D721Med (cell line): ENCODE results near the gene ASB10.

Experiments
- DNase-seq: peaks from one replicate; pipeline ENCODE4 v3.0.0; 2011; ENCODE audit warnings: low spot score; ENCODE audit not compliant: insufficient read length
- FAIRE-seq: peaks from 2 replicates; lab custom pipeline; 2011; peaks lifted over from hg19 to GRCh38; lab: Jason Lieb, UNC
- TF ChIP-seq, protein P1 (sequence below): IDR thresholded peaks from 2 replicates; pipeline ENCODE4 v1.5.1; 2012; ENCODE audit warnings: mild to moderate bottlenecking, control low read depth; ENCODE audit not compliant: insufficient read depth; ENCODE audit errors: missing control alignments

The ASB10 gene

DNA sequence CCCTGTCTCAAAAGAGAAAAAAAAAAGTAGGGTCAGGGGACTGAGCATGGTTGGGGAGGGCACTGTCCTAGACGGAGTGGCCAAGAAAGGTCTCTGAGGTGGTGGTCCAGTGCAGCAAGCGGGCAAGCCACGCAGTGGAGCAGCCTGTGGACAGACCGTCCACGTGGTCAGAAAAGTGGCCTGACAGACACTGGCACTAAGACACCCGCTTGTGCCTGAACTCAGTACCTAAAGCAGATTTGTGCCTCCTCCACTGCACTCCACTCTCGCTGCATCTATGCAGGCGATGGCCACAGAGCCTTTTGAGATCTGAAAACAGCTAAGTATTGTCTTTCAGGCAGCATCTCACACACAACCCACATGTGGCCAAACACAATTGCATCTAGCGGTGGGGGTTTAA is 8.8 kb downstream of the ASB10 start:
- DNase-seq (no peak), FAIRE-seq (no peak)
- TF ChIP-seq, protein P1, sequence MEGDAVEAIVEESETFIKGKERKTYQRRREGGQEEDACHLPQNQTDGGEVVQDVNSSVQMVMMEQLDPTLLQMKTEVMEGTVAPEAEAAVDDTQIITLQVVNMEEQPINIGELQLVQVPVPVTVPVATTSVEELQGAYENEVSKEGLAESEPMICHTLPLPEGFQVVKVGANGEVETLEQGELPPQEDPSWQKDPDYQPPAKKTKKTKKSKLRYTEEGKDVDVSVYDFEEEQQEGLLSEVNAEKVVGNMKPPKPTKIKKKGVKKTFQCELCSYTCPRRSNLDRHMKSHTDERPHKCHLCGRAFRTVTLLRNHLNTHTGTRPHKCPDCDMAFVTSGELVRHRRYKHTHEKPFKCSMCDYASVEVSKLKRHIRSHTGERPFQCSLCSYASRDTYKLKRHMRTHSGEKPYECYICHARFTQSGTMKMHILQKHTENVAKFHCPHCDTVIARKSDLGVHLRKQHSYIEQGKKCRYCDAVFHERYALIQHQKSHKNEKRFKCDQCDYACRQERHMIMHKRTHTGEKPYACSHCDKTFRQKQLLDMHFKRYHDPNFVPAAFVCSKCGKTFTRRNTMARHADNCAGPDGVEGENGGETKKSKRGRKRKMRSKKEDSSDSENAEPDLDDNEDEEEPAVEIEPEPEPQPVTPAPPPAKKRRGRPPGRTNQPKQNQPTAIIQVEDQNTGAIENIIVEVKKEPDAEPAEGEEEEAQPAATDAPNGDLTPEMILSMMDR, result no peak

DNA sequence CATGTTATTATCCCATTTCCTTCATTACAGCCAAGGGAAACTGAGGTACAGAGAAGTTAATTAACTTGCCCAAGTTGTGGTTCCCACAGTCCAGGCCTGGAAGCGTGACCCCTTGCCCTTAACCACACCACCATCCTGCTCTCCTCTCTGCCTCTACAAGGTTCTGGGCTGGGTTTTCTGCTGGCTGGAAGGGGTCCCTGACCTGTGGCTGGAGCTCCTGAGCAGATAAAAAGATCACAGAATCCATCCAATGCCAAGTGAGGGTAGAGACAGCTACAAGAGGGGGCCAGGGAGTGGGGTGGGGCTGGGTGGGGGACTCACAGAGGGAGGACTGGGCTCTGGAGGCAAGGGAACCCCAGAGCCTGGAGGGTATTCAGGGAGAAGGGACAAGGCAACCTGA is 9.7 kb downstream of the ASB10 start:
- DNase-seq, result no peak
- FAIRE-seq, result no peak
- TF ChIP-seq, protein P1, result no peak

DNA sequence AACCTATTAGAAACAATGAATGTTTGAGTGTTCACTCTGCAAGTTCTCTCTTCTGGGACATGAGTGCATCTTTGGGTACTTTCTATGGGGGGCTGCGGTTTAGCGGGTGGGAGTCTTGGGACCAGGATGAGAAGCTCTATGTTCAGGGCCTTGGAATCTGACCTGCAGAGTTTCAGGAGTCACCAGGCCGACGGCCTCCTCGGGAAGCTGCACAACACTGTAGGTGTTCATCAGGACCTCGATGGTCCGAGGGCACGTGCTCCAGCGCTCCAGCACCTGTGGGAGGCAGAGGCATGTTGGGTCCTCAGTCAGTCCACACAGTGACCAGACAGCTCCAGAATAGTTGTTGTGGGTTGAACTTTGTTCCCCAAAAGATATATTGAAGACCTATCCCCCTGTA is 10.6 kb downstream of the ASB10 start:
- FAIRE-seq (no peak), DNase-seq (no peak)
- TF ChIP-seq, protein P1, result no peak

DNA sequence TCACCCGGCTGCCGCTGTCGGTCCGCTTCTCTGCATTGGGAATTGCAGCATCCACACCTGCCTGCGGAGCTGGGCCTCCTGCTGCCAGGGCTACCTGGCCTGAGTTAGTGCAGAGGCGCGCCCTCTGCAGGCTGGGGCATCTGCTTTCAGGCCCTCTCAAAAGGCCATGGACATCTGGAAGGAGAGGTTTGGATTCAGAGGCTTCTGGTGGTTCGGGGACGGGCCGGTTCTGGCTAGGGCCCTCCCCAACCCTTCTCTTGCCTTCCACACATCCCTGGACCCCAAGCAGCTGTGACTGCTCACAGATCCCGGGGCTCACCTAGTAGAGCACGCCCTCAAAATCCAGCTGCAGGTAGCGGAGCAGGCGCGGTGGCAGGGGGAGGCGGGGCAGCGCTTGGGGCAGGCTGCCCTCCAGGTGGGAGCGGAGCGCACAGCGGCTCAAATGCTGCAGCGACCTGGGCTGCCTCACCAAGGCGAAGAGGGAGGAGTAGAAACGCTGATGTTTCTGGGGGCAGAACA is 11.2 kb downstream of the ASB10 start:
- no peak for DNase-seq
- no peak for FAIRE-seq
- TF ChIP-seq, protein P1, result no peak

DNA sequence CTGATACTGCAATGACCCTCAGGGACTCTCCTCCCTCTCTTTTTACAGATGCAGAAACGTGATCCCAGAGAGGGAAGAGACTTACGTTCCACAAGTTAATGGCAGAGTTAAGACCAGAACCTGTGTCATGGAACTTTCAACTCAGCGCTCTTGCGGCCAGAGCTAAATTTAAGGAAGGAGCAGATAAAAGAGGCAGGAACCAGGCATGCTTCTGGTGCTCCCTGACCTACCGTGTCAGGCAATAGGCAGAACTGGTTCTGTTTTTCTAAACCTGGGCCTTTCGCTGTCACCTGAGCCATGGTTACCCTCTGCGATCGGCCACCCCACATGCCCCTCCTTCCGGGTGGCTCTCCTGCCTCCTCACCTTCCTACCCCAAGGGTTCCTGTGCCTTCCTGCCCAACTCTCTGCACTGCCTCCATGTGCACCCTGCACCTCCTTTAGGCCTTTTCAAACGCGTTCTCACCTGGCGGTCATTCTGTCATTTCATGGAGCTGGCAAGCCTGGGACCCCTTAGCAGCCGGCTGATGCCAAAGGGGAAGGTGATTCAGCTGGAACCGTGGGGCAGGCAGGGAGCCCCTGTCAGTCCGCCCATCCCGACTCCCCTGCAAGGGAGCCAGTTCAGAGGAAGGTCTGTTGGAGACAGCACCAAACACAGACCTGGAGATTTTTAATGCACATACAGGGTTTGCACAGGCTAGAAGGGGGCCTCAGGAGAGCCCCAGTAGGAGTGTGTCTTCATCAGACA is 11.8 kb downstream of the ASB10 start:
- TF ChIP-seq, protein P1, result no peak
- DNase-seq (no peak), FAIRE-seq (no peak)

DNA sequence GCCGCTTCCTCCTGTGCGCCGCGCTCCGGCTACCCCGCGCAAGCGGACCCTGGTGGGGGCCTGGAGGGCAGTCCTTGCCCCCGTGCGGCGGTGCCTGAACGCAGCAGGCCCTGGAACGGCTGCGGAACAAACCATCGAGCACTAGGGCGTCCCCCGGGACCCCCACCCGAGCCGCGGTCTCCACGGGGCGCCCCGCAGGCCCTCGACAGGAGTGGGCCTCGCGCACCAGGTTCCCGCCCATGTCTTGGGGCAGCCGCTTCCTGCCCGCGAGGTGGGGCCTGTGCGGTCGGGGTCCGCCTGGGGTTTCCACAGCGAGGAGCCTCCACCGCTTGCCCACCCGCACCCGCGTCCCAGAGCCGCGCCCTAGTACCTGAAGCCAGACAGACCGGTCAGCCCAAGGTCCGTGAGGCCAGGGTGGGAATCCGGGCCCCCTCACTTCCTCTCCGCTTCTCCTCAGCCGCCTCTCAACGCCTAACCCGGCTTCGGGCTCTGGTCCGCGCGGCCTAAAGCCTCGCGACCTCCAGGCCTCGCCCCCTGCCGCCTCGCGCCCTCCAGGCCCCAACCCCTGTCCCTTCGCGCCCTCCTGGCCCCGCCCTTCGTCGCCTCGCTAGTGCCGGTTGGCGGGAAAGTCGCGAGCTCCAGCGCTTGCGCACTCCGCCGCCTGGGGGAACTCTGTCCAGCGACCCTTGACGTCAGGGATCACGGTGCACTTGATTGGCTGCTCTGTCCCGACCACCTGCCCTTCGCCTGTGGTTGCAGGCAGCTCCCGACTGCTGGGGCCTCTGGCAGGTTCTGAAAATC is 12.6 kb downstream of the ASB10 start:
- no peak for FAIRE-seq
- DNase-seq, result no peak
- TF ChIP-seq, protein P1, result no peak
